H9 (cell line): ENCODE data around the gene NRG2. TPM values are rescaled to one million over a fixed set of nuclear protein-coding genes. Genes with fewer than 3 reads are reported as not detected.

Source experiments
- DNase-seq: peaks from one replicate; pipeline ENCODE4 v3.0.0-alpha.2; 2017
- H2AFZ ChIP-seq: one replicate; pipeline ENCODE4 v1.6.1; 2013; ENCODE audit warnings: mild to moderate bottlenecking, low read length, control low read depth, moderate library complexity
- H2AK5ac ChIP-seq: 2 replicates; pipeline ENCODE4 v1.6.1; 2013; ENCODE audit warnings: low read length, control low read depth, mixed read lengths; ENCODE audit not compliant: insufficient read length
- H2BK120ac ChIP-seq: one replicate; pipeline ENCODE4 v1.6.1; 2013; ENCODE audit warnings: low read depth, mild to moderate bottlenecking, low read length, control low read depth, inconsistent platforms; ENCODE audit not compliant: poor library complexity, severe bottlenecking
- H2BK12ac ChIP-seq: 2 replicates; pipeline ENCODE4 v1.6.1; 2013; ENCODE audit warnings: low read length, control low read depth, mixed read lengths, low read depth; ENCODE audit not compliant: insufficient read length
- H2BK15ac ChIP-seq: 2 replicates; pipeline ENCODE4 v1.6.1; 2013; ENCODE audit warnings: low read depth, low read length, control low read depth
- H2BK20ac ChIP-seq: one replicate; pipeline ENCODE4 v1.6.1; 2013; ENCODE audit warnings: low read depth, mild to moderate bottlenecking, low read length, control low read depth, inconsistent platforms; ENCODE audit not compliant: poor library complexity, severe bottlenecking
- H2BK5ac ChIP-seq: 2 replicates; pipeline ENCODE4 v1.6.1; 2013; ENCODE audit warnings: low read length, control low read depth, mixed read lengths; ENCODE audit not compliant: insufficient read length
- H3K14ac ChIP-seq: 2 replicates; pipeline ENCODE4 v1.6.1; 2013; ENCODE audit warnings: low read length, control low read depth; ENCODE audit not compliant: insufficient read depth
- H3K18ac ChIP-seq: 2 replicates; pipeline ENCODE4 v1.6.1; 2013; ENCODE audit warnings: low read depth, mild to moderate bottlenecking, mixed read lengths, low read length, control low read depth; ENCODE audit not compliant: insufficient read length
- H3K23ac ChIP-seq: 2 replicates; pipeline ENCODE4 v1.6.1; 2013; ENCODE audit warnings: low read length, control low read depth, mixed read lengths, low read depth; ENCODE audit not compliant: insufficient read length
- H3K23me2 ChIP-seq: 2 replicates; pipeline ENCODE4 v1.6.1; 2013; ENCODE audit warnings: low read depth, mild to moderate bottlenecking, mixed read lengths, low read length, control low read depth; ENCODE audit not compliant: insufficient read length, poor library complexity, severe bottlenecking
- H3K27ac ChIP-seq: 2 replicates; pipeline ENCODE4 v1.5.1; 2013; ENCODE audit warnings: low read length, control low read depth, mixed read lengths, low read depth; ENCODE audit not compliant: insufficient read length
- H3K27me3 ChIP-seq: 2 replicates; pipeline ENCODE4 v1.6.1; 2013; ENCODE audit warnings: low read length, control low read depth, inconsistent platforms; ENCODE audit not compliant: insufficient read depth
- H3K4ac ChIP-seq: 2 replicates; pipeline ENCODE4 v1.6.1; 2013; ENCODE audit warnings: low read depth, mild to moderate bottlenecking, control low read depth, inconsistent platforms, low read length, moderate library complexity
- H3K4me1 ChIP-seq: 2 replicates; pipeline ENCODE4 v1.6.1; 2013; ENCODE audit warnings: low read length, control low read depth, inconsistent platforms; ENCODE audit not compliant: insufficient read depth
- H3K4me2 ChIP-seq: 2 replicates; pipeline ENCODE4 v1.6.1; 2013; ENCODE audit warnings: low read length, control low read depth, mixed read lengths; ENCODE audit not compliant: insufficient read length, insufficient read depth
- H3K56ac ChIP-seq: 2 replicates; pipeline ENCODE4 v1.6.1; 2013; ENCODE audit warnings: low read depth, mild to moderate bottlenecking, mixed read lengths, low read length, control low read depth; ENCODE audit not compliant: insufficient read length
- H3K79me1 ChIP-seq: 2 replicates; pipeline ENCODE4 v1.6.1; 2013; ENCODE audit warnings: low read depth, mild to moderate bottlenecking, moderate library complexity, low read length, control low read depth, inconsistent platforms; ENCODE audit not compliant: insufficient read depth, poor library complexity, severe bottlenecking
- H3K79me2 ChIP-seq: 2 replicates; pipeline ENCODE4 v1.6.1; 2013; ENCODE audit warnings: low read length, control low read depth, inconsistent platforms; ENCODE audit not compliant: insufficient read depth
- H3K9ac ChIP-seq: 2 replicates; pipeline ENCODE4 v1.6.1; 2013; ENCODE audit warnings: low read length, control low read depth, mixed read lengths; ENCODE audit not compliant: insufficient read length; ENCODE audit errors: extremely low read depth
- H3K9me3 ChIP-seq: one replicate; pipeline ENCODE4 v1.6.1; 2013; ENCODE audit warnings: low read depth, low read length, inconsistent platforms; ENCODE audit not compliant: control insufficient read depth
- H3T11ph ChIP-seq: one replicate; pipeline ENCODE4 v1.6.1; 2013; ENCODE audit warnings: mild to moderate bottlenecking, low read length, control low read depth, inconsistent platforms
- H4K20me1 ChIP-seq: one replicate; pipeline ENCODE4 v1.6.1; 2013; ENCODE audit not compliant: control insufficient read depth, insufficient read length, insufficient read depth
- H4K5ac ChIP-seq: 2 replicates; pipeline ENCODE4 v1.6.1; 2013; ENCODE audit warnings: low read depth, mild to moderate bottlenecking, mixed read lengths, low read length, control low read depth; ENCODE audit not compliant: insufficient read length
- H4K8ac ChIP-seq: replicated peaks from 2 replicates; pipeline ENCODE4 v1.6.1; 2013; ENCODE audit warnings: low read length, control low read depth, mixed read lengths, low read depth; ENCODE audit not compliant: insufficient read length
- H4K91ac ChIP-seq: 2 replicates; pipeline ENCODE4 v1.6.1; 2013; ENCODE audit warnings: low read depth, mild to moderate bottlenecking, moderate library complexity, mixed read lengths, low read length, control low read depth; ENCODE audit not compliant: insufficient read length
- H3K27ac Mint-ChIP-seq, 3 experiments: 2 replicates in 2 of 3; 3 replicates in 1 of 3; pipeline ENCODE4 v1.8.0; 2020 to 2021; ENCODE audit warnings: mixed read lengths in 3 of 3, mild to moderate bottlenecking in 1 of 3, moderate library complexity in 1 of 3
- H3K27me3 Mint-ChIP-seq: 2 replicates; pipeline ENCODE4 v1.8.0; 2021; ENCODE audit warnings: low read depth, mild to moderate bottlenecking, moderate library complexity, mixed read lengths
- H3K36me3 Mint-ChIP-seq, 3 experiments: 2 replicates in 2 of 3; 3 replicates in 1 of 3; pipeline ENCODE4 v1.8.0; 2020 to 2021; ENCODE audit warnings: low read depth in 3 of 3, mixed read lengths in 3 of 3; ENCODE audit not compliant: insufficient read depth in 1 of 3
- H3K4me1 Mint-ChIP-seq, 2 experiments: 2 replicates each; pipeline ENCODE4 v1.8.0; 2020; ENCODE audit warnings: mixed read lengths in 2 of 2
- H3K4me3 Mint-ChIP-seq, 2 experiments: 2 replicates in 1 of 2; 3 replicates in 1 of 2; pipeline ENCODE4 v1.8.0; 2020 to 2021; ENCODE audit warnings: mild to moderate bottlenecking in 2 of 2, mixed read lengths in 2 of 2, moderate library complexity in 1 of 2
- H3K9me3 Mint-ChIP-seq, 2 experiments: 2 replicates in 1 of 2; 3 replicates in 1 of 2; pipeline ENCODE4 v1.8.0; 2020; ENCODE audit warnings: mild to moderate bottlenecking in 2 of 2, mixed read lengths in 2 of 2, moderate library complexity in 1 of 2
- CTCF ChIP-seq: fragments of 200-600 bp; sonication (generic); conservative IDR thresholded peaks from 3 replicates; pipeline ENCODE4 v1.8.0; 2021; ENCODE audit warnings: antibody characterized with exemption, mild to moderate bottlenecking
- WGBS: extraction: QIAGEN DNeasy Blood & Tissue Kit; methylation state at CpG from one replicate; pipeline ENCODE4 v1.1.7; 2013; ENCODE audit warnings: missing lambda C conversion rate, low lambda C conversion rate, mixed read lengths; ENCODE audit not compliant: insufficient read length; ENCODE audit errors: extremely low coverage; 5-methylcytosine and 5-hydroxymethylcytosine counted together
- total RNA-seq: library from RNA; stranded (reverse); gene quantifications from 2 replicates; pipeline ENCODE4 v1.2.1, GENCODE V29; 2021

NRG2 gene
- total RNA-seq, 1 experiment from 2014 or later, result not detected

GRCh38 chr5:140003519-140003918, 39.6 kb downstream of the NRG2 start:
- no peaks in the 10 kb centered on the region for H3K9me3 Mint-ChIP-seq
- H3K27me3 Mint-ChIP-seq, result peaks cover 81% of the 10 kb centered on the region
- Histone ChIP-seq H3T11ph (no peak overlapping the region), H2BK12ac (no peak overlapping the region), H3K56ac (no peak overlapping the region), H3K23me2 (no peaks in the 10 kb centered on the region), H4K91ac (no peak overlapping the region), H3K9ac (no peak overlapping the region), H3K27me3 (no peaks in the 10 kb centered on the region; the same call in 1 of the 2 replicates), H3K23ac (no peak overlapping the region), H2AK5ac (no peak overlapping the region), H4K5ac (no peak overlapping the region), H2BK5ac (no peak overlapping the region), H3K27ac (no peak overlapping the region), H2BK20ac (no peak overlapping the region), H3K79me2 (no peaks in the 10 kb centered on the region), H3K18ac (no peak overlapping the region), H3K79me1 (no peaks in the 10 kb centered on the region), H2BK15ac (no peak overlapping the region), H2BK120ac (no peak overlapping the region), H4K8ac (no peak overlapping the region), H3K14ac (no peak overlapping the region), H3K4me1 (no peaks in the 10 kb centered on the region), H2AFZ (no peak overlapping the region), H3K4me2 (no peak overlapping the region), H4K20me1 (no peaks in the 10 kb centered on the region), H3K9me3 (no peaks in the 10 kb centered on the region), H3K4ac (no peak overlapping the region)
- peaks cover 3 to 7% of the 10 kb centered on the region in 2 experiments; a peak in 3 of 4 replicates for H3K4me1 Mint-ChIP-seq
- WGBS, result no CpG with 5 or more reads among the region's 1 CpG
- no peaks in the 10 kb centered on the region for H3K36me3 Mint-ChIP-seq
- no peak overlapping the region for H3K4me3 Mint-ChIP-seq
- DNase-seq, result no peak
- TF ChIP-seq CTCF, result no peak
- H3K27ac Mint-ChIP-seq, result no peak overlapping the region
